K562 (cell line): ENCODE data around the gene WDR19. TPM values are rescaled to one million over a fixed set of nuclear protein-coding genes. Genes with fewer than 3 reads are reported as not detected.
A peak's percentile ranks its signal among the peaks of the same experiment; 100 is the strongest.

Source experiments
- ATAC-seq: fragments of 200-7000 bp; cut with Tn5 transposase; 3 replicates; pipeline ENCODE4 v1.9.1; 2020; ENCODE audit warnings: moderate library complexity
- BruUV-seq: library from RNA; stranded (reverse); fragments of 400-500 nt; replicated peaks from 2 replicates; lab custom pipeline; 2021; lab: Mats Ljungman, UMichigan
- CTCF ChIA-PET: fragments of 300-600 bp; formaldehyde crosslinking; extraction: SDS; loops from one replicate; lab custom pipeline; 2021; ENCODE audit warnings: low intra/inter-chr PET ratio; lab: Yijun Ruan, JAX
- POLR2A ChIA-PET: fragments of 300-600, 350-650 bp; sonication (Branson Sonifier 250); formaldehyde crosslinking; extraction: SDS; loops from one replicate; lab custom pipeline; 2021; ENCODE audit warnings: antibody characterized with exemption, inconsistent platforms; lab: Yijun Ruan, JAX
- DNase-seq, 4 experiments: peaks; one replicate each; pipeline versions ENCODE4 v3.0.0 to v3.0.0-alpha.2; 2011 to 2018; ENCODE audit warnings: low spot score in 3 of 4, mixed read lengths in 3 of 4; ENCODE audit errors: extremely low read depth in 1 of 4
- FAIRE-seq: peaks from 2 replicates; lab custom pipeline; 2011; peaks lifted over from hg19 to GRCh38; lab: Jason Lieb, UNC
- H2AFZ ChIP-seq: 2 replicates; pipeline ENCODE4 v1.6.0; 2011; ENCODE audit warnings: low read depth, low read length, control low read depth, inconsistent platforms
- H3K27ac ChIP-seq: fragments of 200-600 bp; 3 replicates; pipeline ENCODE4 v1.8.0; 2011; ENCODE audit warnings: low read depth, mild to moderate bottlenecking, control low read depth, inconsistent platforms, low read length, moderate library complexity, mixed read lengths; ENCODE audit errors: extremely low read depth
- H3K27me3 ChIP-seq, 2 experiments: fragments of 300-600 bp in 1 of 2; 2 replicates in 1 of 2; 3 replicates in 1 of 2; pipeline versions ENCODE4 v1.6.0 to v1.8.0; 2011; ENCODE audit warnings: inconsistent platforms in 2 of 2, low read length in 2 of 2, mild to moderate bottlenecking in 1 of 2, mixed read lengths in 1 of 2, moderate library complexity in 1 of 2; ENCODE audit not compliant: control insufficient read depth in 2 of 2, insufficient read depth in 2 of 2
- H3K36me3 ChIP-seq: fragments of 300-600 bp; 3 replicates; pipeline ENCODE4 v1.8.0; 2011; ENCODE audit warnings: mild to moderate bottlenecking, low read length, inconsistent platforms; ENCODE audit not compliant: control insufficient read depth, insufficient read depth
- H3K4me1 ChIP-seq, 2 experiments: fragments of 200-600 bp in 1 of 2; replicated peaks in 1 of 2; 2 replicates in 1 of 2; 3 replicates in 1 of 2; pipeline versions ENCODE4 v1.5.1 to v1.8.0; 2011; ENCODE audit warnings: inconsistent platforms in 2 of 2, low read length in 2 of 2, mild to moderate bottlenecking in 1 of 2, mixed read lengths in 1 of 2, moderate library complexity in 1 of 2; ENCODE audit not compliant: control insufficient read depth in 2 of 2, insufficient read depth in 2 of 2
- H3K4me2 ChIP-seq: 2 replicates; pipeline ENCODE4 v1.6.1; 2011; ENCODE audit warnings: low read length, control low read depth, inconsistent platforms, mixed read lengths; ENCODE audit not compliant: insufficient read depth
- H3K4me3 ChIP-seq: fragments of 200-600 bp; sonication (generic), shearing (Covaris generic); 2 replicates; pipeline ENCODE4 v1.5.1; 2016; ENCODE audit warnings: control low read depth, inconsistent platforms
- H3K79me2 ChIP-seq: fragments of 200-600 bp; 3 replicates; pipeline ENCODE4 v1.8.0; 2011; ENCODE audit warnings: low read length, inconsistent platforms; ENCODE audit not compliant: control insufficient read depth, insufficient read depth
- H3K9ac ChIP-seq, 2 experiments: 2 replicates each; pipeline versions ENCODE4 v1.6.0 to v1.6.1; 2011; ENCODE audit warnings: low read depth in 2 of 2, low read length in 2 of 2, control low read depth in 1 of 2, inconsistent platforms in 1 of 2, mild to moderate bottlenecking in 1 of 2, mixed read lengths in 1 of 2; ENCODE audit not compliant: insufficient read depth in 1 of 2
- H3K9me1 ChIP-seq: one replicate; pipeline ENCODE4 v1.6.0; 2011; ENCODE audit warnings: inconsistent platforms, mild to moderate bottlenecking, low read length, moderate library complexity; ENCODE audit not compliant: control insufficient read depth, insufficient read depth
- H3K9me3 ChIP-seq: replicated peaks from 2 replicates; pipeline ENCODE4 v1.5.1; 2011; ENCODE audit warnings: low read depth, low read length, inconsistent platforms; ENCODE audit not compliant: control insufficient read depth, insufficient read depth
- H4K20me1 ChIP-seq: replicated peaks from 2 replicates; pipeline ENCODE4 v1.6.1; 2011; ENCODE audit warnings: low read length, inconsistent platforms, mixed read lengths; ENCODE audit not compliant: control insufficient read depth, insufficient read depth
- BHLHE40 ChIP-seq: IDR thresholded peaks from 2 replicates; pipeline ENCODE4 v1.6.1; 2011; ENCODE audit warnings: low read length, improper control_type of control experiment
- C11orf30 ChIP-seq: fragments of 450-650 bp; IDR thresholded peaks from 2 replicates; pipeline ENCODE4 v1.6.1; 2016; ENCODE audit warnings: low read depth, mild to moderate bottlenecking
- CEBPZ ChIP-seq: fragments of 150-350 bp; IDR thresholded peaks from 2 replicates; pipeline ENCODE4 v1.6.1; 2014; ENCODE audit warnings: low read depth, mild to moderate bottlenecking, low read length, borderline replicate concordance
- CHAMP1 ChIP-seq: fragments of 450-650 bp; IDR thresholded peaks from 2 replicates; pipeline ENCODE4 v1.6.1; 2016; ENCODE audit warnings: mild to moderate bottlenecking
- CREB3 ChIP-seq: fragments of 450-650 bp; conservative IDR thresholded peaks from 2 replicates; pipeline ENCODE4 v1.6.1; 2016; ENCODE audit warnings: missing genetic modification characterization, low read depth, mild to moderate bottlenecking, missing compliant biosample characterization, moderate library complexity
- EZH2 ChIP-seq: IDR thresholded peaks from 2 replicates; pipeline ENCODE4 v1.6.1; 2012; ENCODE audit warnings: low read depth, mild to moderate bottlenecking, inconsistent platforms, low read length, borderline replicate concordance
- HMG20B ChIP-seq: fragments of 250-450 bp; sonication (Bioruptor Pico); IDR thresholded peaks from 2 replicates; pipeline ENCODE4 v1.5.0; 2021; ENCODE audit warnings: mild to moderate bottlenecking
- LCOR ChIP-seq: sonication (generic); formaldehyde crosslinking; IDR thresholded peaks from 2 replicates; pipeline ENCODE4 v1.8.0; 2022; ENCODE audit warnings: mild to moderate bottlenecking, missing genetic modification reagents
- MAFG ChIP-seq: fragments of 450-650 bp; conservative IDR thresholded peaks from 2 replicates; pipeline ENCODE4 v1.6.1; 2016; ENCODE audit warnings: missing genetic modification characterization, missing compliant biosample characterization
- NFE2L1 ChIP-seq: fragments of 450-650 bp; IDR thresholded peaks from 2 replicates; pipeline ENCODE4 v1.6.1; 2016; ENCODE audit warnings: missing genetic modification characterization, low read depth, mild to moderate bottlenecking, missing compliant biosample characterization, moderate library complexity, borderline replicate concordance
- TAF9B ChIP-seq: fragments of 450-650 bp; IDR thresholded peaks from 2 replicates; pipeline ENCODE4 v1.6.1; 2018; ENCODE audit warnings: mild to moderate bottlenecking; ENCODE audit not compliant: partially characterized antibody
- TCF3 ChIP-seq: sonication (generic); formaldehyde crosslinking; IDR thresholded peaks from 2 replicates; pipeline ENCODE4 v1.4.0; 2020; ENCODE audit warnings: mild to moderate bottlenecking, missing genetic modification reagents
- ZBTB43 ChIP-seq: sonication (generic); formaldehyde crosslinking; IDR thresholded peaks from 2 replicates; pipeline ENCODE4 v1.8.0; 2023; ENCODE audit warnings: mild to moderate bottlenecking, missing genetic modification reagents
- ZNF239 ChIP-seq: fragments of 250-450 bp; sonication (Bioruptor Pico); IDR thresholded peaks from 2 replicates; pipeline ENCODE4 v1.4.0; 2020; ENCODE audit warnings: mild to moderate bottlenecking
- ZNF75A ChIP-seq: fragments of 450-650 bp; formaldehyde crosslinking; IDR thresholded peaks from 2 replicates; pipeline ENCODE4 v1.4.0; 2020; ENCODE audit warnings: mild to moderate bottlenecking
- WGBS: fragments of 100-300 bp; shearing (Covaris generic); methylation state at CpG from one replicate; pipeline ENCODE4 v1.1.6; 2016; ENCODE audit warnings: low coverage, mixed read lengths; ENCODE audit not compliant: insufficient coverage; ENCODE audit errors: missing lambda C conversion rate; 5-methylcytosine and 5-hydroxymethylcytosine counted together
- in situ Hi-C: fragments of 300-500 bp; cut with MboI; formaldehyde crosslinking; loops from 4 replicates; pipeline ENCODE4 v1.15.0; 2018; ENCODE audit warnings: inconsistent platforms, mixed read lengths
- intact Hi-C: fragments of 100-400 bp; cut with micrococcal nuclease; formaldehyde crosslinking; loops from 2 replicates; pipeline ENCODE4 v1.14.2; 2022
- polyA plus RNA-seq, 8 experiments: library from polyadenylated mRNA; depleted of rRNA in 4 of 8; stranded (reverse) in 5 of 8; unstranded in 3 of 8; fragments of >200 nt; fragmentation: Nextera tagmentation in 2 of 8; fragmentation: Illumina TruSeq in 1 of 8; extraction: Ambion mirVana in 2 of 8; extraction: Trizol in 1 of 8; gene quantifications; 2 replicates each; pipeline versions ENCODE4 v1.2.1 to v1.2.3, GENCODE V29; 2011 to 2014; ENCODE audit warnings: inconsistent platforms in 1 of 8, missing spikeins in 1 of 8
- total RNA-seq, 7 experiments: library from RNA; depleted of rRNA in 6 of 7; stranded (reverse); fragments of >200 nt in 6 of 7; fragmentation: Illumina TruSeq in 2 of 7; extraction: Trizol in 2 of 7; gene quantifications; 2 replicates each; pipeline versions ENCODE4 v1.2.1 to v1.2.3, GENCODE V29; 2011 to 2021; ENCODE audit warnings: low replicate concordance in 1 of 7

WDR19 gene
- total and polyA plus RNA-seq, 9 of the 15 experiments (the other 6 are each of a cell fraction or from before 2014, with no cell fraction given) = 6.8 to 37.6 (median 11.2) TPM

- 37% methylated on average over 5 of the region's 5 CpGs for WGBS
- no peaks in the 10 kb centered on the region for H3K9me3 ChIP-seq
- peak overlapping the region; percentile 47; the same call in 2 of the 3 replicates for H3K27ac ChIP-seq
- H3K4me2 ChIP-seq = no peak overlapping the region
- H3K4me3 ChIP-seq = no peak overlapping the region
- peak; percentile 52; the same call in 2 of the 3 replicates for ATAC-seq
- peak overlapping the region in 1 of 2 experiments; percentile 23; a peak in 1 of 4 replicates for H3K9ac ChIP-seq
- H3K79me2 ChIP-seq = no peaks in the 10 kb centered on the region; the same call in 2 of the 3 replicates
- H3K27me3 ChIP-seq = no peaks in the 10 kb centered on the region
- H3K9me1 ChIP-seq = no peaks in the 10 kb centered on the region
- BruUV-seq = no TSS peak
- in situ Hi-C loops (no loop called here), intact Hi-C loops (no loop called here)
- H3K4me1 ChIP-seq = peaks cover 3 to 19% of the 10 kb centered on the region in 2 experiments; a peak in 4 of 5 replicates
- DNase-seq = peak; percentile 19 to 40 (median 23)
- peaks cover 82% of the 10 kb centered on the region for H3K36me3 ChIP-seq
- FAIRE-seq = no peak
- H2AFZ ChIP-seq = no peak overlapping the region
- ChIA-PET POLR2A (no interaction called here), CTCF (no interaction called here)
- no peaks in the 10 kb centered on the region for H4K20me1 ChIP-seq
- TF ChIP-seq MAFG (tag) (peak; percentile 80), CHAMP1 (no peak), ZBTB43 (CRISPR knock-in tag) (no peak), C11orf30 (peak; percentile 62; the same call in 1 of the 2 replicates), ZNF75A (CRISPR knock-in tag) (no peak), HMG20B (no peak), EZH2 (no peak), NFE2L1 (peak; percentile 47; the same call in 1 of the 2 replicates), CREB3 (tag) (no peak), BHLHE40 (no peak), CEBPZ (no peak), TCF3 (CRISPR knock-in tag) (no peak), ZNF239 (CRISPR knock-in tag) (no peak), LCOR (no peak), TAF9B (no peak)
Measured at GRCh38 chr4:39304651-39305050, 122.3 kb downstream of the WDR19 start.
